Stimulated activated CD4-positive, alpha-beta T cell treated with anti-CD3 and anti-CD28 coated beads, Interleukin-4, amount 100 ng/mL, for 1 hour (primary cell): Measurements from ENCODE around the gene LPP.
A peak's percentile ranks its signal among the peaks of the same experiment; 100 is the strongest.

Experiments
- DNase-seq: peaks from one replicate; pipeline ENCODE4 v3.0.0-alpha.2; 2020

Gene LPP

GRCh38 chr3:188739511-188739910 is 585.6 kb downstream of the LPP start:
- no peak for DNase-seq

- no peak for DNase-seq
These were observed 586.1 kb downstream of the LPP start for GRCh38 chr3:188740010-188740409.

DNA sequence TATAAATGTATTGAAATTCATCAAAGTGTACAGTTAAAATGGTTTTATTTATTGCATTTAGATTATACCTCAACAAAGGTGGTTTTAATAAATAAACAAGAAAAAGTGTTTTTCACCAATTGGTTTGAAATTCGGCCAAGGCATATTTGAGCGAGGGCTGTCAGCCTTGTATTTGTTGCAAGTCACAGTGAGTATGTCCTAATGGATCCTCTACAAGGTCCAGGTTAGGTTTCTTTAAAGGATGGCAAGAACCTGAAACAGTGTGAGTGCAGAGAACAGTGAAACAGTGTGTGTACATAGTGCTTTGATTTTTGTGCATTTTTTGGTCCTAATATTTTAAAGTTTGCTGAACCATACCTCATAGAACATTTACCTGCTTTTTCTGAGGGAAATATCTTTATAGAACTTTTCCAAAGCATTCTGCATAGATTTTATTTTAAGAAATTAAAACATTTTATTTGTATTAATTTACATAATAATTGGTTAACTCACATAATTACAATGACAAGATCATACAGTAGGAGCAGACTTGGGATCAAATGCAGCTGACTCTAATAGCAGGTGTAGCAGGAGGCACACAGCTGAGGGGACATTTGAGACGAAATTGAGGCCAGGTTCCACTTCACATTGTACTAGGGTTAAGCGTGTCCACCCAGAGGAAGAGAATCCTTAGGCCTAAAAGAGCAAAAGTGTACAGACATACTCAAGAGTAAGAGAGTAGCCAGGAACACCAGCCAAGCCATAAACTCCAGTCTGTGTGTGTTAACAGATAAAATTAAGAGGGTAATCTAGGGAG is 589.0 kb downstream of the LPP start:
- DNase-seq: no peak

DNA sequence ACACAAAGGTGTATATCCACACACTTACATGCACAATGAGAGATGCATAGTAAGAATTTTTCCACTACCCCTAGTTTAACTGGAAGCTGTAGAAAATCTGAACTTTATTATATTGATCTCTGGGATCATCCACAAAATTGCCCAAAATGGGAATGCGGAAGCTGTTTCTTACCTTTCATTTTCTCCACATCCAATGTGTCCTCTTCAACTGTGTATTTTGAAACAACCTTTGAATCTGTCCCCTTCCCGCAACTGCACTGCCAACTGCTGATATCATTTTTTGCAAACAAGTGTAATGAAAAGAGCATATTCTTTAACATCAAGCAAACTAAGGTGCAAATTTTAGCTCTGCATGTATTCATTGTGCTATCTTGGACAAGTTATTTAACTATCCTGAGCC is 590.2 kb downstream of the LPP start:
- no peak for DNase-seq

DNA sequence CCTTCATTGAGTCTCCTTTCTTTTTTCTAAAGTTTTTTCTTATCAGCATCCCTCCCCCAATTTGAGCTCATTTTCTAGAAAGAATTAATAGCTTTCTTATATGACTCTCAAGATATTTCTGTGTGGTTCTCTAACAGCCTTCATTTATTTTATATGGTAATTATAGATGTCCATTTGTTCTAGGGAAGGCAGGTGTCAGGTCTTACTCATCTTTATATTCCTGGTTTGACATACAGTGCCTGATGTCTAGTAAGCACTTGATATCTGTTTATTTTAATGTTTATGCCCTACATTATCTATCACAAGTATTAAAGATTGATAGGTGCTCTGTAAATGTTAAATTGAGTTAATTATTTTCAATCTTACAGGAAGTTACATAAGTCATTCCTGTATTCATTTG is 591.1 kb downstream of the LPP start:
- DNase-seq: no peak

GRCh38 chr3:188746291-188746783 is 592.4 kb downstream of the LPP start:
- DNase-seq: no peak

DNA sequence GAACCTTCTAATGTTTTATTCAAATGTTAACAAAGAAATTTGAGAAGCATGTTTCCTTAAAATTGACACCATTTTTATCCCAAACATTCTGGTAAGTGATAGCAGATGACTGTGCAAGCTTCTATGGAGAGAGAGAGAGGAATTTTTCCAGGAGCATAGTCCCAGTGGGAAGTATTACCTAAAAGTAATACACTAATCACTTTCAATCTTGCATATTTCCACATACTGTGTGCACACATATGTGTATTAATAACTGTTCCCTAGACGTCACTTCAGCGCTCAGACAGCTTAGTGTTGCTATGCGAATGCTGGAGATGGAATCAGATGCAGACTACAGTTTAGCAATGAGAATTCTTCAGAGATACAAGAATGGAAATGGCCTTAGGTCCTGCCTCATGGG is 593.5 kb downstream of the LPP start:
- no peak for DNase-seq

DNA sequence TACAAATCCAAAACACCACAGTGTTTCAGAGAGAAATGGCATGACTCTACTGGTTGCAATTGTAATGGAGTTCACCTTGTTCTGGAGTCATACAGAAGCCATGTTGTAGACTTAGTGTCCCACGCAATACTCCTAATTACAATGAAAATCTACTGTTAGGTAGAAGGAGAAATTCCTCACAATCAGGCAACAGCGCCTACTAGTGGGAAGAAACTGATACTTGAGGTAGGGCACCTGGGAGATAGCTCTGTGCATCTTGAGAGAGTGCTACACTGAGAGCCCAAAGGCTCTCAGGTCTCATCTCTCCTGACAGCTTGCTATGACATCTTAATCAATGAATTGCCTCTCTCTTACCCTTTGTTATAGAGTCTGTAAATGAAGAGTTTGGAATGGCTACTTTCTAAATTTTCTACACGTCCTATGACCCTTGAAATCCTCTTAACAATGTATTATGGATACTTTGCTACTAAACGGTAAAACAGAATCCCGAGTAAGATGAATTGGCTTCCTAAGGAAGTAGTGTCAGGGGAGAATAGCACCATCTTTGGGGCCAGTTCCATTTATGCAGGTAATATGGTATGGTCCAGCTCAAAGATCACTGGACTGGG is 595.2 kb downstream of the LPP start:
- peak; percentile 35 for DNase-seq

DNA sequence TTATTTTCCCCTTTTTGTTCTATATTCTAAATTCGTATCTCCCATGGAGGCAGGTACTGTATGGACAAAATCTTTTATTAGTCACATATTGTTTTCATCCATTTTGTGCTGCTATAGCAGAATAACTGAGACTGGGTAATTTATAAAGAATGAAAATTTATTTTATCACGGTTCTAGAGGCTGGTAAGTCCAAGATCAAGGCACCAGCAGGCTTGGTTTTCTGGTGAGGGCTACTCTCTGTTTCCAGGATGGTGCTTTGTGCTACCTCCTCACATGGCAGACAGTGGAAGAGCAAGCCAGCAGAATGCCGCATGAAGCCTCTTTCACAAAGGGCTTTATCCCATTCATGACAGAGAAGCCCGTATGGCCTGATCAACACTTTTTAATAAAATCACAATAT is 595.9 kb downstream of the LPP start:
- no peak for DNase-seq

GRCh38 chr3:188750617-188751016 is 596.7 kb downstream of the LPP start:
- DNase-seq: no peak

DNA sequence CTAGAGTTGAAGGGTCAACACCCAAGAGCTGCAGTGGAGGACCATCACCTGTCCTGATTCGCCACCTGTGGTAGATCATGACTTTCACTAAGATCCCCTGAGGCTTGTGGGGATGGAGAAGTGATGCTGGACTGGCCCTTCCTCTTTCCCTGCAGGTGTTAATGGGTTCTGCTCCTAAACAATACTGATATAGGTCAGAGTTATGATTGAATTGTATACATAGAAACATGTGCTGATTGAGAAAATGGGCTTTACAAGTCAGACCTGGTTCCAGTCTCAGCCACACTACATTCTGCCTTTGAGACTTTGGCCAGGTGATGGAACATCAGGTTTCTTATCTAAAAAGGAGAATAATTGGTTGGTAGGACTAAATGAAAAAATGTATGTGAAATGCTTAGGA is 598.9 kb downstream of the LPP start:
- no peak for DNase-seq

DNA sequence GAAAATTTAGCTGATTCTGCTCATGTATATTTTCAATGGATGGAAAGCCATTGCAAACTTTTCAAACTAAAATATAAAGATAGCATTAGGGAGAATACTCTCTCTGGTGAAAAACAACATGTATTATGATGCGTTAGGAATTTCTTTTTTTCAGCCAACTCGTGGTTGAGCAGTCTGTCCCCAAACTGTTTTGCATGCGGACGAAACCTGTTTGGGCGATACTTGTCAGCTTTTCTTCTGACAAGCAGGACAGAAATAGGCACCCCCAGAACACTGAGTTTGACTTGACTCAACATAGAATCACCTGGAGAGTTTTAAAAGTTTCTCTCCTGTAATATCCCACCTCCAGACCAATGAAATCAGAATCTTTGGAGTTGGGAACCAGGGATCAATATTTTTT is 600.3 kb downstream of the LPP start:
- no peak for DNase-seq

DNA sequence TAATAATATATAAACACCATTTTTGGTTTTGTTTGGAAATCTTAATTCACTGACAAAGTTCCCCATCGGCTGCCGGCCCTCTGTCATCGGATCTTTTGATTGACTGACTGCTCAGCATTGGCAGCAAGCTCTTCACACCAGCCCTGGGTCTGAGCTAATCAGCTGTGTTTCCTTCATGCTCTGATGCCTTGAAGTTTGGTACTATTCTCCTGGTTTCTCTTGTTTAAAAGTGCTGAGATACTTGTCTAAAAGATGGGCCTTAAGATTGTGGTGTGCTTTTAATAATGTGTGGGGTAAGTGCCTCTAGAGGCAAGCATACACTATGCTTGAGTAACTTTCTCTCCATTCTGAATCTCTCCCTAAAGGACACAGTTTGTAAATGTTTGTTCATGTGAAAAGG is 602.3 kb downstream of the LPP start:
- no peak for DNase-seq

- DNase-seq: no peak
These were observed 605.5 kb downstream of the LPP start for GRCh38 chr3:188759336-188760005.

DNA sequence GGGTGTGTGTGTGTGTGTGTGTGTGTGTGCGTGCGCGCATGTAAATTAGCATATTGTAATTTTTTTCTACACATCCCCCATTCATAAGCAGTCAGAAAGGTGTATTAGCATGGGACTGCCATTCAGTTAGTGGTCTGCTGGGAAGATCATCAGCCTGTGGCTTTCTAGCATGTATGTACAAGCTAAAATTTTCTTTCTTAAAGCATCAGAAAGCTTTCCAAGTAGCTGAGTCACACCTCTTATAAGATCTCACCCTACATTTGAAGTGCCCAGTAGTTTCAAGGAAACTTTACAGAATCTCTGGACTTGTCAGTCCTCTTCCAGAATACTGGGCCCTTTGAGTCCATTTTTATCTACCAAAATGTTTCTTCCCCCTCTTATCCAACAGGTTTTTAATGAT is 606.5 kb downstream of the LPP start:
- no peak for DNase-seq

- no peak for DNase-seq
These were observed 607.5 kb downstream of the LPP start for GRCh38 chr3:188761439-188761838.

DNA sequence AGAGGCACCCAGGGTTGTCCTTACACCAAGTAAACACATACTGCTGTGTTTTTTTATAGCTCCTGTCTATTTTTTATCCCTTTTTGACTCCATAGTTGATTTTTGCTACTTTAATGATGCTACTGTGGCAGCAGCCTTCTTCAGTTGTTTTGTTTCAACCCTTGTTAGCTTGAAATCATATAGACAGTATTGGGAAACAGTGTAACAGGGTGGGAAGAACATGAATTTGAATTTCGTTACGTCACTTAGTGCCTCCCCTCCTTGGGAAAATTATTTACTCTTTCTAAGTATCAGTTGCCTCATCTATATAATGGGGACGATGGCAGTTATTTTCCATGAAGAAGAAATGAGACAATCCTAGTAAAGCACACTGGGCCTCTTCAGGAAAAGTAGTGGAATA is 608.0 kb downstream of the LPP start:
- no peak for DNase-seq

- DNase-seq: no peak
These were observed 610.7 kb downstream of the LPP start for GRCh38 chr3:188764609-188765008.

DNA sequence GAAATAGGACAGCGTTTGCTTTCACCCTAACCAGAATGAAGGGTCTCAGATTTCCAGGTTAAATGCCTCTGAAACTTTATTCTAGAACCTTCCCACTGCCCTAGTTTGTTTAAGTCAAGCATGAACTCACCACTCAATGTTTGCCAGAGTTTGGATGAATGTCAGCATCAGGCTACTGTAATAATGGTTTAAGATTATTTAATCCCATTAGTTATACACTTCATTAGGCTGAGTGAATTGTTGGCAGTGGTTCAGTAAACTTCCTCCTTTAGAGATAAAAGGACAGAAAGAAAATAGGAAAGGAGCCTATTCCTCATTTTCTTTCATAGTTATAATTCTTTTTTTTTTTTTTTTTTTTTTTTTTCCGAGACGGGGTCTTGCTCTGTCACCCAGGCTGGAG is 615.9 kb downstream of the LPP start:
- DNase-seq: no peak

GRCh38 chr3:188772886-188773285 is 618.9 kb downstream of the LPP start:
- no peak for DNase-seq

- DNase-seq: no peak
These were observed 621.5 kb downstream of the LPP start for GRCh38 chr3:188775412-188775811.

GRCh38 chr3:188776447-188776846 is 622.5 kb downstream of the LPP start:
- no peak for DNase-seq

GRCh38 chr3:188778091-188778852 is 624.3 kb downstream of the LPP start:
- DNase-seq: no peak
